ENCODE data around the gene SLBP.

SLBP gene

DNA sequence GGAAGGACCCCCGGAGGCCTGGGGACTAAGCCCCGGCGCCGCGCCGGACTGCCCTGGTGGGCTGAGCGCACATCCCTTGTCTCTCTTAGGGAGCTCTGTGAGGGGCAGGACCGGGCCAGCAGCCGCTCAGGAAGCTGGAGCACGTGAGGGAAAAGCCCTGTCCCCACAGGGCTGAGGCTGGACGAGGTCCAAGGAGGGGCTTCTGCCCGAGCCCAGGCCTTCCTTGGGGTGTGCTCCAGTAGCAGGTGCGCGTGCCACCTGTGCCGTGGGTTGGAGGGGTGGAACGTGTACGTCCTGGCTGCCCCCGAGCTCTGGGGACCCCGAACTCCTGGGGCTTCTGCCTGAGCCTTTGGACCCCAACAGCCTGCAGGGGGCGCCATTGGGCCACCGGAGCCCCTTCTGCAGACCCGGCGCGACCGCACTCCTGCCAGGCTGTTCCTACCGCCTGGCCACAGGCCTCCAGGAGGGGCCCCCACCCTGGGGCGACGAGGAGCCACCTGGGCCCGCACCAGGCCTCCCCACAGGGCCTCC, 36.4 kb upstream of the SLBP start:
- peak; percentile 88 to 92 for DNase-seq

DNA sequence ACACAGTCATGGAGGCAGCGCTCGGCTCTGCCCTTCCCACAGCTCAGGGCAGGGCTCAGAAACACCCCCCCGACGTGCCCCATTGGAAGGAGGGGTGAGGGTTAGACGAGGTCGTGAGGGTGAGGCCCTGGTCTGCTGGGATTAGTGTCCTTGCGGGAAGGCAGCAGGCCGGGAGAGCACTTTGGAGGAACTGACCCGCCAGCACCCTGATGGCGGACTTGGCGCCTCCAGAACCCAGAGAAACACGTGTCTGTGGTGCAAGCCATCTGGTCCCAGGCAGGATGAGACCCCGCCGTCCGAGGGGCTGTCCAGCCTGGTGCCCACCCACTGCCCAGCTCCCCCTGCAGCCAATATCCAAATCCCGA, 35.5 kb upstream of the SLBP start:
- no peak for DNase-seq

DNA sequence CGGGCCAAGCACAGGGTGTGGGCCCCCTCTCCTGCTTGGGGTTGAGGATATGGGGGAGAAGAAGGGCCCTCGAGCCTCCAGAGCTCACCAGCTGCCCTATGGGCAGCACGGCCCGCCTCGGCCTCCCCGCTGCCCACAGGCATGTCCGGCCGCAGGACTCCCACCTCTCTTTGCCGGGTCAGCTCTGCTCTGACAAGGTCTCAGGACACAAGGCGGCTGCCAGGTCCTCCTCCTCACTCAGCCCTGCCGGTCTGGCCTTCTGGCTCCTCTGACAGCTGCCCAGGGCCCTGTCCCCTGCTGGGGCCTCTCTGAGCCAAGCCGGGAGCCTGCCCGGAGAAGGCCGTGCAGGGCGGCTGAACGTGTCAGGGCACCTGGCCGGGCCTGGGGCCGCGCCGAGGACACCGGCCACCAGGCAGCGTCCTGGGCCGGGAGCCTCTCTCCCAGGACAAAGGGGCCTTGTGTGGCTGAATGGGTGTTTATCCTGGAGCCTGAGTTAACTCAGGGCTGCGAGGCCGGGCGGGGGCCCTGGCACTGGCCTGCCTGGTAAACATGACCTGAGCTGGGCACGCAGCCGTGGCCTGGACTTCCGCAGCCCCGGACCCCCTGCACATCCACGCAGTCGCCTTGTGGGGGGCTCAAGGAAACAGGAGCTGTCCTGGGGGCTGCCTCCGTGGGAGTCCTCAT, 34.9 kb upstream of the SLBP start:
- no peak for DNase-seq

DNA sequence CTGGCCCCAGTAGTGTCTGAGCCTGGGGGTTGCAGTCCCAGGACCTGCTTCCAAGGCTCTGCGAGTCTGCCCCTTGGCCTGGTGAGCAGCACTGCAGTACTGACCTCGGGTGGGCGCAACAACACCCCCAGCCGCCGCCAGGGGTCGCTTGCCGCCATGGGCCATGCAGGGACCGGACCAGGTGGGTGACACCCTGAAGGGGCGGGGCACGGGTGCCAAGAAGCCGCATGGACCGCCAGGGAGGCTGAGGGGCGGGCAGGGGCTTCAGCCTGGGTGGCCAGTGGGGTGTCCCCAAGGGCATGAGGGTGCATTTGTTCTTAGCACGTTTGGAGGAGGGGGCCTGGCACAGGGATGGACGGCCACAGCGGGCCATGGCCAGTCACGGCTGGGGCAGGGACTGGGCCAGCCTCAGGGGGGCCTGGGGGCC, 34.2 kb upstream of the SLBP start:
- peak; percentile 88 to 89 for DNase-seq

DNA sequence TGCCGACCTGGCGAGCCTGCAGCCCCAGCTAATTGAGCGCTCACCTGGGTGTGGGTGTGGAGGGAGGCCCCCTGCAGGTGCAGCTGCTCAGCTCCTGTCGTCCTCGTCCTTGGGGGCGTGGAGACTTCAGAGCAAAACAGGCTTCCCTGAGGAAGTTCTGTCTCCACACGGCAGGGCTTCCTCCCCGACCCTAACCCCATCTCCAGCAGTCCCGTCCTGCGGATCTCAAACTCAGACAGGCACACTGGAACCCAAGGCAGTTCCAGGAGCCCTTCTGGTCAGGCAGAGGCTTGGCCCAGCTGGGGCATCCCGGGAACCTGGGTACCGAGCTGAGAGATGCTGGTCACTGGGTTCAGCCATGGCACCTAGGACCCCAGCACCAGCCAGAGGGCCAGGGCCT, 33.6 kb upstream of the SLBP start:
- DNase-seq: no peak

DNA sequence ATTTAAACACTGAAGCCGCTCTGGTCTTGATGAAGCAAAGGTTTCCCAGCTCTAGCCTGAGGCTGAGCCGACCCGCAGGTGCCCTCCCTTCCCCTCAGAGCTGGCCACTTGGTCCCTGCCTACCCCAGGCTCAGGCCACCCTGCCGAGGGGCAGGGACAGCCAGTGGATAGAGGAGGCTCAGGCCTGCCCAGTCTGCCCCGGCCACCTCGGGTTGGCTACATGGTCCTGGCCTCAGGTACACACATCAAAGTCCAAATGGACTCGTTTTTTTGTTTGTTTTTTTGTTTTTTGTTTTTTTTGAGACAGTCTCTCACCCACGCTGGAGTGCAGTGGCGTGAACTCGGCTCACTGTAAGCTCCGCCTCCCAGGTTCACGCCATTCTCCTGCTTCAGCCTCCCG, 33.0 kb upstream of the SLBP start:
- DNase-seq: no peak

DNA sequence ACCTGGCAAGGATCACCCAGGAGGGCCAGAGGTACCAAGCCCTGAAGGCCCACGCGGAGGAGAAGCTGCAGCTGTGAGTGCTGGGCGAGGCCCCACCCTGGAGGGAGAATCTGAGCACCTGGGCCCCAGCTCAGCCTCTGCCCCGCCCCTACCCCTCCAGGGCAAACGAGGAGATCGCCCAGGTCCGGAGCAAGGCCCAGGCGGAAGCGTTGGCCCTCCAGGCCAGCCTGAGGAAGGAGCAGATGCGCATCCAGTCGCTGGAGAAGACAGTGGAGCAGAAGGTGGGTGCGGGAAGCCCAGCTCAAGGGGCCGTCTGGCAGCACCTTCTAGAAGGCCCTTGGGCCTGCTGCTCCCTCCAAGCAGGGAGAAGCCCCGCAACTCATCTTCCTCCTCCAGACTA, 32.4 kb upstream of the SLBP start:
- no peak for DNase-seq

DNA sequence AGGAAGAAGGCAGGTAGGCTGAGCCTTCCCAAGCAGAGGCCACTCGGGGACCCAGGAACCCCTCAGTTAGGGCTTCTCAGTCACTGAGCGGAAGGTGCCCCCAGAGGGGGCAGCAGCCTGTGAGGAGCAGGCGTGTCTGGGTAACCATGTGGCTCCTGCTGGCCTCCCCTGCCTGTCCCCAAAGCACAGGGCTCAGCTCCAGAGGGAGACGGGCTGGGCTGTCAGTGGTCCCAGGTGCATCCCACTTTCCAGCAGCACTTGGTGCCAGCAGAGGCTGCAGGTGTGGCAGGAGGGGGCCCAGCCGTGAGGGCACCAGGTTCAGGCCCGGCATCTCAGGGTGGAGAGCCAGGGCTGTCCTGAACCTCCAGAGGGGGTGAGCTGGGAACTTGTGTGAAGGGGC, 31.9 kb upstream of the SLBP start:
- no peak for DNase-seq

DNA sequence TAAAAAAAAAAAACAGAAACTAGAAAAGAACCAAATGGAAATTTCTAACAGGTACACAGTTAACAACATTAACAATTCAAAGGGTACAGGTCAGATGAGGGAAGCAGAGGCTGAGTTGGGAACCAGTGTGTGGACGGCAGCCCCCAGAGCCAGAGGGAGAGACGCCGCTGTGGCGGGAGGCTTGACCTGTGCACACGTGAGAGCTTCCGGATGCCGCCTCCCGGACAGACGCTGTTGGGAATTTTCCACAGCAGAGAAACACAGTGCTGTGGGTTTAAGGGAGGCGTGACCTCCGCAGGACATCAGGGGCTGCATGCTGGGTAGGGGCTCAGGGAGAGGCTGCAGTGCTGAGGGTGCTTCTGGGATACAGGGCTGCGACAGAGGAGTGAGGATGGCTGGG, 31.4 kb upstream of the SLBP start:
- DNase-seq: no peak

DNA sequence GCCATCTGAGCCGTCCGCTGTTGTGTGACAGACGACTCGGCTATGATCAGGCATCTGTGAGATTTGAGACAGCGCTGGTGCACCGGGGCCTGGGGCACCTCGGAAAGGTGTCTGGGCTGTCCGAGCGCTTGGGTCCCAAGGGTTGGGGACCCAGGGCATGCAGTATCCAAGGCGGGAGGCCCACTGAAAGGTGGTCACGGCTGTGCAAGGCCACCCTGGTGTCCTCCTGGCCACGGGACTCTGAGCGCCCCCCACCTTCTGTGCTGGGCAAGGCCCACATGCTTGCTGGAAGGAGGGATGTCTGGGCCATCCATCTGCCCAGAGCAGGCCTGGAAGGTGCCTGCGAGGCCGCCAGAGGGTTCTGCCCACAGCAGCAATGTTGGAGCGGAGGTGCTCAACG, 29.1 kb upstream of the SLBP start:
- no peak for DNase-seq

DNA sequence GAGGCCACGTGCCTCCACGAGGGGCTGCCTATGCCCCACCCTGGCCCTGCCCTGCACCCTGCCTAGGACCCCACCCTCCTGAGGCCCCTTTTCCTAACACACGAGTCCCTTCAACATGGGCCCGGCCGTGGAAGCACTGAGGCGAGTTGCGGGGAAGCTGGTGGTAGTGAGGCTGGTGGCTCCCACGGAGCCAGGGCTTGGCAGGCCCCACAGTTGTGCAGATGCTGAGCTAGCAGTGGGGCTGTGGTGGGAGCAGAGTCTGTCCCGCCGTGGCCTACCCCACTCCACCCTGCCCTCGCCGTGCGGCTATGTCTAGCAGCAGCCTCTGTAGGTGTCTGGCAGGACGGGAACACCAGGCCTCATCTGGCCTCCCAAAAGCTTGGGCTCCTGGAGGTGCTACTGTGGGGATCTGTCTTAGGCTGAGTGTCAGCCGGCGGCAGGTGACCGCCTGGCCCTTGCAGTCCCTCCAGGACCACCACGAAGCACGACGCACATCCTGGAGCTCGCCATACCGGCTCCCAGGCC, 28.0 kb upstream of the SLBP start:
- no peak for DNase-seq

DNA sequence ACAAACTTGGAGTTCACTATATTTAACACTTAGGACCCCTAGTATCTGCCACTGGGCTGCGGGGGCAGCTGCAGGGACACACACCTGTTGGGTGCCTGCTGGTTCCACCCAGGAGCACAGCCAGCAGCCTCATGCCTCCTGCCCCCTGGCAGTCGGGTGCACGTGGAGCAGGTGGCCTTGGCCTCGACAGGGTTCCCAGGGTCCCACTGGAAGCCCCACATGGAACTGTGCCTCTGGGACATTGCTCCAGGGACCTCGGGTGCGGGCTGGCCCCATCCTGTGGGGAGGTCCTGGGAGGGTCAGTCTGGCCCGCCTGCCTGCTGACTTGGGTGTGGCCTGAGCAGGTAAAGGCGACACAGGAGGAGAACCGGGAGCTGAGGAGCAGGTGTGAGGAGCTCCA, 27.2 kb upstream of the SLBP start:
- no peak for DNase-seq

DNA sequence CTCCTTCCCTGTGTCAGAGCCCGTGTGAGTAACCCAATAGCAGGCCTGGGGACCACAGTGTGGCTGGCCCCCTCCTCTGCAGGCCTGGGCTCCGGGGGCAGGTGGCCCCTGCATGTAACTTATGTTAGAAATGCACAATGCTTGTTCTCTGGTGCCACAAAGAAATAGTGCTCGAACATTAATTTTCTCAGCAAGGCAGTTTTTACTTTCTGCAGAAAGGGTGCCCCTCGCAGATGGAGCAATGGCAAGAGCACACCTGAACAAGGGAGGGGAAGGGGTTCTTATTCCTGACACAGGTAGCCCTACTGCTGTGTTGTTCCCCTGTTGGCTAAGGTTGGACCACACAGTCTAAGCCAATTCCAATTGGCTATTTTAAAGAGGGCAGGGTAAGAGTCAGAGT, 26.3 kb upstream of the SLBP start:
- DNase-seq: no peak

DNA sequence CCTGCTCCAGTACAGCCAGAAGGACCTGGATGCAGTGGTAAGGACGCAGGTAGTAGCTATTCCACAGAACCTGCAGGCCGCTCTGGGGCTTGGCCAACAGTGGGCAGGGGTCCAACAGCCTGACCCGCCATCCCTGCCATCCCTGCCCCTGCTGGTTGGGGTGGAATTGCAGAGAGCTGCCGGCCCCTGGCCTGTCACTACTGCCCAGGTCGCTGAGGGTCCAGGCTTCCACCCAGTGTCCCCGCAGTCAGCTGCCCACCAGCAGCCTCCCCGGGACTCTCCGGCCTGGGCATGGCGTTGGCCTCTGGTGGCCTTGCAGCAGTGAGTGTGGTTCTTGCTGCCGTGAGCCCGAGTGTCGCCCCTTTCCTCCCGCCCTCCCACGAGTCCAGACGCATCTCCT, 25.5 kb upstream of the SLBP start:
- no peak for DNase-seq

DNA sequence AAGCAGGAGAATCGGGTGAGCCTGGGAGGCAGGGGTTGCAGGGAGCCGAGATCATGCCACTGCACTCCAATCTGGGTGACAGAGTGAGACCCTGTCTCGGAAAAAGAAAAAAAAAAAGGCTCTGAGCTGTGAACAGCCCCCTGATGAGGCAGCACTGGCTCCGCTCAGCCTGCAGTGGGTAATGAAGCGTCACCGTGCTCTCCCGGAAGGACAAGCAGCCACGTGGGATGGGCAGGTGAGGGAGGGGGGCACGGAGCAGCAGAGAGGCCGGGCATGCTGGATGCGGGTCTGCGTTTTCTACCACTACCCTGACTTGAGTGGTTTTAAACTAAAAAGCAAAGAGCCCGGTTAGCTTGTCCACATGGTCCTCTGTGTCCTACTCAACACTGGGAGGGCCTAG, 24.7 kb upstream of the SLBP start:
- DNase-seq: no peak

DNA sequence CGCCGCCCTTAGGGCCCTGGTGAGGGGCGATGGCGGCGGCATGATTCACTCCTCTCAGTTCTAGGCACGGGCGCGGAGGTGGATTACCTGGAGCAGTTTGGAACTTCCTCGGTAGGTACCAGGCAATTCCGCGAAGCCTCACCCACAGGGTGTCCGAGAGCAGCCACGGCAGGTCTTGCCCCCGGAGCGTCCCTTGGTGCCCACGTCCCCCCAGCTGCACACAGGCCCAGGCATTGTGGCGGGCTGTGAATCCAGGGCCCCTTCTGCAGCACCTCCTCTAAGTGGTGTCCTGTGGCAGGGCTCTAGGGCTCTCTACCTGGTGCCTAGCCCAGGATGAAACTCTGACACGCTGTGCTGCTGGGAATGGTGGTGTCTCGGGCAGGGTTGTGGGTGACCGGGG, 23.1 kb upstream of the SLBP start:
- DNase-seq: no peak

DNA sequence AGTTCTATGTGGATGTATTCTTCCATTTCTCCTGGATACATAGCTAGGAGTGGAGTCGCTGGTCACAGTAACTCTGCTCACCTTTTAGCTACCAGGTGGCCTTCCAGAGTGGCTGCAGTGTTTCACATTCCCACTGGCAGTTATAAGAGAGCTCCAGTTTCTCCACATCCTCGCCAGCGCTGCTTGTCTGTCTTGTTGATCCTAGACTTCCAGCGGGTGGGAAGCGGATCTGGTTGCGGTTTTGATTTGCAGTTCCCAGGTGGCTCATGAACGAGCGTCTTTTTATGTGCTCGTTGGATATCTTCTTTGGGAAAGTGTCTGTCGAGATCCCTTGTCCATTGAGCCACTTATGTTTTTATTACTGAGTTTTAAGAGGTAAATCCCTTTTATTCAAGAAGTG, 20.8 kb upstream of the SLBP start:
- no peak for DNase-seq

DNA sequence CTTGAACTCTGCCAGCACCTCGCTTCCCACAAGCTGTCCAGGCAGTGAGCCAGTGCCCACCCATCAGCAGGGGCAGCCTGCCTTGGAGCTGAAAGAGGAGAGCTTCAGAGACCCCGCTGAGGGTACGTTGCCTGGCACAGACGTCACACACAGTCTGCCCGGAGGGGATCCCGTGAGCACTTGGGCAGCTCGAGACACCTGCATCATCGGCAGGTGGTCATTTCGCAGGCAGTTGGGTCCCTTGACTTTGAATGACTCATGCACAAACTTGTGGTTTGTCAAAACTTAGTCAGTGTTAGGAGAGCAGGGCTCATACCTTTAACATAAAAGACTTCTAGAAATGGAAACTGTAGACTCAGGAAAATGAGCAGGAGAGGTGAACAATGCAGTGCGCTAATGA, 19.1 kb upstream of the SLBP start:
- DNase-seq: no peak

DNA sequence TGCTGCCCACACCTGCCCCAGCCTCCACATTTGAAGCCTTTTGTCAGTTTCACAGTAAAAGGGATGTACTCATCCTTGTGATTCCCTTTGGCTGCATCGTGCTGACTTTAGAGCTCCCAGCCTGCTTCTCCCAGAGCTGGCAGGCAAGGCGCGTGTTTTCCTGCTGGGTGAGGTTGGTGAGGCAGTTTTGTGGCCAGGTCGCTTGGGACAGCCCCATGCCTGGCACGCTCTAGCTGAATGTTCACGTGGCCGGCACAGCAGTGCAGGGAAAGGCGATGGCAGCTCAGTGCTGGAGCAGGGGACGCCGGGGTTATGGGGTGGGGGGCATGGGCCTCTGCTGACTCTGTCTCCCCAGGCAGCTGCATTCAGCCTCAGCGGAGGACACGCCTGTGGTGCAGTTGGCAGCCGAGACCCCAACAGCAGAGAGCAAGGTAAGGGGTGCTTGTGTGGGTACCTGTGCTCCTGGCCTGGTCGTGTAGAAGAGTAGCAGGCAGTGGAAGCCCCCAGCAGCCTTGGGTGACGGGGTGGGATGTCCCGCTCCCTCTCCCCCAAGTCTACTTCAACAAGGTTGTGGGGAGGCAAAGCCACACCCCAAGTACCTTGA, 18.5 kb upstream of the SLBP start:
- DNase-seq: no peak

DNA sequence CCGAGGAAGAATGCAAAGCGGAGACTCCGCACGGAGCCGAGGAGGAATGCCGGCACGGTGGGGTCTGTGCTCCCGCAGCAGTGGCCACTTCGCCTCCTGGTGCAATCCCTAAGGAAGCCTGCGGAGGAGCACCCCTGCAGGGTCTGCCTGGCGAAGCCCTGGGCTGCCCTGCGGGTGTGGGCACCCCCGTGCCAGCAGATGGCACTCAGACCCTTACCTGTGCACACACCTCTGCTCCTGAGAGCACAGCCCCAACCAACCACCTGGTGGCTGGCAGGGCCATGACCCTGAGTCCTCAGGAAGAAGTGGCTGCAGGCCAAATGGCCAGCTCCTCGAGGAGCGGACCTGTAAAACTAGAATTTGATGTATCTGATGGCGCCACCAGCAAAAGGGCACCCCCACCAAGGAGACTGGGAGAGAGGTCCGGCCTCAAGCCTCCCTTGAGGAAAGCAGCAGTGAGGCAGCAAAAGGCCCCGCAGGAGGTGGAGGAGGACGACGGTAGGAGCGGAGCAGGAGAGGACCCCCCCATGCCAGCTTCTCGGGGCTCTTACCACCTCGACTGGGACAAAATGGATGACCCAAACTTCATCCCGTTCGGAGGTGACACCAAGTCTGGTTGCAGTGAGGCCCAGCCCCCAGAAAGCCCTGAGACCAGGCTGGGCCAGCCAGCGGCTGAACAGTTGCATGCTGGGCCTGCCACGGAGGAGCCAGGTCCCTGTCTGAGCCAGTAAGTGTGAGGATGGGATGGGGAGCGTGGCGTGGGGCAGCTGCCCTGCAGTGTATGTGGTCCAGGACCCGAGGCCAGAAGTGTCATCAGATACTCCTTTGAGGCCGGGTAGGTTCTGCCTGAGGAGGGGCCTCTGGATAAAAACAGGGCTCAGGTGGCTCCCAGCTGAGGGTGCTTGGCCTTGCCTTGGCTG, 16.2 kb upstream of the SLBP start:
- no peak for DNase-seq

DNA sequence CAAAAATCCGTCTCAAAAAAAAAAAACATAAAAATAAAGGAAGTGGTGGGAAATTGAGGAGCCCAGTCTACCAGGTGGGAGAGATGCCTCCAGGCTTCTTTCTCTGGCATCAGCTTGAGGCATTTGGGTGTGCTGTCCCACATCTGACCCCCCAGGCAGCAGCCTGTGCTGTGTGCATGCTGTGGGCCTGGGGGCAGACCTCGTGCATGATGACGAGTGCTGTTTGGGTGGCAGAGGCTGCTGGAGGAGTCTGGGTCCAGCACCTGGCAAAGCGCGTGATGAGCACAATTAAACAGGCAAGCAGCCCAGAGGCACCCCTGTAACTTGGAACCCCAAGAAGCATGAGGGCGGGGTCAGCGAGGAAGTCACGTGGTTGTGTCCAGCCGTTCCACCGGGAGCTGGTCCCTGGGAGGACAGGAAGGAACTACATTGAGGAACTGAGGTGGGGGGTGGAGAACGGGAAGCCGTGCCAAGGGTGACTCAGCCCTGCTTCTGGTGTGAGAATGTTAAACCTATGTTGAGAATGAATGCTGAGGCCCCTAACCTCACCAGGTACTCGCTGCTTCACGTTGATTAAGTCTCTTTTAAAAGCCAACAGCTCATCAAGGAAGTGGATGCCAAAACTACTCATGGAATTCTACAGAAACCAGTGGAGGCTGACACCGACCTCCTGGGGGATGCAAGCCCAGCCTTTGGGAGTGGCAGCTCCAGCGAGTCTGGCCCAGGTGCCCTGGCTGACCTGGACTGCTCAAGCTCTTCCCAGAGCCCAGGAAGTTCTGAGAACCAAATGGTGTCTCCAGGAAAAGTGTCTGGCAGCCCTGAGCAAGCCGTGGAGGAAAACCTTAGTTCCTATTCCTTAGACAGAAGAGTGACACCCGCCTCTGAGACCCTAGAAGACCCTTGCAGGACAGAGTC, 15.3 kb upstream of the SLBP start:
- no peak for DNase-seq

DNA sequence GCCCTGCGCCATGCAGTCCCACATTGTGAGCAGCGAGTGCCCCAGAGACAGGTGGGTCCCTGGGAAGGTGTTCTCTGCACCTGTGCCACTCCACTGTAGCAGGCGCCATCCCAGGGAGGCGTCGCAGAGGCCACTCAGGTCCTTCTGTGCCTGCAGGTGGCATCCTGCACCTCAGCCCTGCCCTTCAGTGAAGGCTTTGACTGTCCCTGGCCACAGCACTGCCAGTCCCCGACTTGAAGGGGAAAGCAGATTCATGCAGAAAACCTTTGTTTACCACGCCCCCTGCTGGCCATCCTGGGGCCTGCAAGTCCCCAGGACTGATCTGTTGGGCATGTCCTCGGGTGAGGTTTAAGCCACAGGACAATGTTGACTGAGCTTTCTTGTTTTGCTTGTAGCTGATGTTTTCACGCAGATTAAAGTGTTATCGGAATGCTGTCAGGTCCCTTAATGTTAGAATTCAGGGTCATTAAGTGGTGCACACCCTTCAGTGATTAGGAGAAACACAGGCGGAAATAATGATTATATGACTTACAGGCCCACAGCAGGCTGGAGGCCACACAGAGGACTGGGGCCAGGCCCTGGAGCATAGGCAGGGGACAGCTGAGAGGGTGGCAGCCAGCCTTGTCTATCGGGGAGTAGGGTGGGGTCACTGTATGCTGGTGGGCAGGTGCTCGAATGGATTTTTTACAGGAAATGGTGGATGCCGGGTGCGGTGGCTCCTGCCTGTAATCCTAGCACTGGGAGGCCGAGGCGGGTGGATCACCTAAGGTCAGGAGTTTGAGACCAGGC, 14.2 kb upstream of the SLBP start:
- peak; percentile 92 to 95 for DNase-seq

Measured in stimulated activated CD4-positive, alpha-beta T cell treated with anti-CD3 and anti-CD28 coated beads, Interleukin-2, amount 100 ng/mL, for 24 hours (primary cell).